AG10803 (cell line): Measurements from ENCODE around the gene SLC18A2.
"Not testable (repeated sequence)": the region's sequence is repeated elsewhere in the genome, so short reads cannot be mapped to it uniquely, and the experiment has no call there.

Experiments
- DNase-seq: peaks from one replicate; pipeline ENCODE4 v3.0.0; 2010; ENCODE audit warnings: low read depth
- H3K4me3 ChIP-seq: 2 replicates; pipeline ENCODE4 v1.5.1; 2011; ENCODE audit warnings: mild to moderate bottlenecking, low read length, control low read depth
- TF ChIP-seq, protein P1 (sequence below): conservative IDR thresholded peaks from 2 replicates; pipeline ENCODE4 v1.5.1; 2011; ENCODE audit warnings: mild to moderate bottlenecking, low read length, control low read depth, inconsistent platforms

The SLC18A2 gene

DNA sequence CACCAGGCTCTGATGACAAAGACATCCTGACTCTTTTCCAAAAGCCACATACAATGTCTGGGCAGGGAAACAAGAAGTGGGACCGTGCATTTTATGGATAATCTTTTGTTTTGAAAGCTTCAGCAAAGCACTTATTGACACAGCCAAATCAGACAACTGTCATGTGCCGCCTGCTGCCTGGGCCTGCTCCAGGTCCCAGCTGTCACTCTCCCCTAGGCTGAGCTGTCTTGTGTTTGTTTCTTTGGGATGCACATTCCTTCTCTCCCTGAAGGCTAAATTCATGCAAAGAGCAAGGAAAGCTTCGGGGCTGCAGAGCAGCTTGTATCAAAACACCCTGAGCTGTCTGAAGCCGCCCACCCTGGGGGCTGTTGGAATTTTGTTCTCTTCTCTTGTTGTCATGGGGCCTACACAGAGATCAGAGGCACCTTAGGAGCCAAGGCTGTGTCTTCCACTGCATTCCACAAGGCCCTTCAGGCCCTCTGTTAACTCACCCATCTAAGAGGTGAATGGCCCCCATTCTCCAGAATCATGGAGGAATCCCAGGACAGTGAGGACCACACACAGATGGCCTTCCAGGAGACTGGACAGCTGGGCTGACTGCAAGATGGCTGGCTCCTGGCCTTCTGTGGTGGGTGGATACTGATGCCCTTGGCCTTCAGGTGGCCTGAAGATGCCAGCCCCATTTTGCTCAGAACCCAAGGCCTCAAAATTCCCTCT is 17.8 kb upstream of the SLC18A2 start:
- no peak for DNase-seq
- no peak overlapping the region for H3K4me3 ChIP-seq
- TF ChIP-seq, protein P1, sequence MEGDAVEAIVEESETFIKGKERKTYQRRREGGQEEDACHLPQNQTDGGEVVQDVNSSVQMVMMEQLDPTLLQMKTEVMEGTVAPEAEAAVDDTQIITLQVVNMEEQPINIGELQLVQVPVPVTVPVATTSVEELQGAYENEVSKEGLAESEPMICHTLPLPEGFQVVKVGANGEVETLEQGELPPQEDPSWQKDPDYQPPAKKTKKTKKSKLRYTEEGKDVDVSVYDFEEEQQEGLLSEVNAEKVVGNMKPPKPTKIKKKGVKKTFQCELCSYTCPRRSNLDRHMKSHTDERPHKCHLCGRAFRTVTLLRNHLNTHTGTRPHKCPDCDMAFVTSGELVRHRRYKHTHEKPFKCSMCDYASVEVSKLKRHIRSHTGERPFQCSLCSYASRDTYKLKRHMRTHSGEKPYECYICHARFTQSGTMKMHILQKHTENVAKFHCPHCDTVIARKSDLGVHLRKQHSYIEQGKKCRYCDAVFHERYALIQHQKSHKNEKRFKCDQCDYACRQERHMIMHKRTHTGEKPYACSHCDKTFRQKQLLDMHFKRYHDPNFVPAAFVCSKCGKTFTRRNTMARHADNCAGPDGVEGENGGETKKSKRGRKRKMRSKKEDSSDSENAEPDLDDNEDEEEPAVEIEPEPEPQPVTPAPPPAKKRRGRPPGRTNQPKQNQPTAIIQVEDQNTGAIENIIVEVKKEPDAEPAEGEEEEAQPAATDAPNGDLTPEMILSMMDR = no peak

DNA sequence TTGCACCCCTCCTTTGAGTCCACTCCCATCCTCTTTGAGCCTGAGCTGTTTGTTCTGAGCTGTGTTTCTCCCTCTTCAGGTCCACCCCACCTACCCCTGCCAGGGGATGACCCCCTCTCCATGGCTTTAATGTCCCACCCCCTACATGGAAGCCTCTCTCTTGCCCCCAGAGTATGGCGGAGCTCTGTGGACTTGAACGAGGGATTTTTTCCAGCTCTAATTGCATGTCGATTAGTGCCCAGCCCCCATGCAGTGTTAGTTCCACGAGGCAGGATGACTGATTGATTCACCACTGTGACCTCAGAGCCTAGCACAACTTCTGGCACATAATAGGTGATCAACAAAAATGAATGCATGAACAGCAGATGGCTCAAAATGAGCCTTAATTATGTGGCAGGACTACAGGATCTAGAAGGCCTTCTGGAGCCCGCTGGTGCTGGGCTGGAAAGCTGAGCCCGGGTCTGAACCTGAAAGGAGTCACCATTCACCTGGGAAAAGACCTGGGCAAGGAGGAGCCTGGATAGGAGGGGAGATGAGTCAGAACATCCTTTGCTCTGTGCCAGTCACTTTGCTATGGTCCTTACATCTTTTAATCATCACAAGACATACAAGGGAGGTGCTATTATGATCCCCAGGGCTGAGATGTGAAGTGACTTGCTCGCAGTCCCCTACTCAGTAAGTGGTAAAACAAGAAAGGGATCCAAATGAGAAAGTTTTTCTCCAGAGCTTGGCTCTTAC is 17.1 kb upstream of the SLC18A2 start:
- no peak overlapping the region for H3K4me3 ChIP-seq
- no peak for DNase-seq
- TF ChIP-seq, protein P1 = no peak

DNA sequence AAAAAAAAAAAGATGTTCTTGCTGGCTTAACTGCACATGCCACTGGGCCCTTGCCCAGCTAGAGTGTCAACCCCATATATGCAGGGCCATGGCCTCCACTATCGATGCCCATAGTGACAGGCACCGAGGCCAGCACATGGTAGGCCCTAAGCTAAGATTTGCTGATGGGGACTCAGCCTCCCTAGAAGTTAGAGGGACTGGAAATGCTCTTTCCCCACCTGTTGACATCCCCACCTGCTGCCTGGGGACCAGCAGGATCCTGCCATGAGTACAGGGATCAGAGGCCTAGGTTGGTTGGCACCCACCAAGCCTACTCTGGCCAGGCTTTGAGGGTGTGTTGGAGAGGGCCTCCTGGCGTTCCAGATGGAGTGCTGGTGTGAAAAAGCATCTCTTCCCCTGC is 16.0 kb upstream of the SLC18A2 start:
- DNase-seq = no peak
- no peak overlapping the region for H3K4me3 ChIP-seq
- TF ChIP-seq, protein P1 = no peak

DNA sequence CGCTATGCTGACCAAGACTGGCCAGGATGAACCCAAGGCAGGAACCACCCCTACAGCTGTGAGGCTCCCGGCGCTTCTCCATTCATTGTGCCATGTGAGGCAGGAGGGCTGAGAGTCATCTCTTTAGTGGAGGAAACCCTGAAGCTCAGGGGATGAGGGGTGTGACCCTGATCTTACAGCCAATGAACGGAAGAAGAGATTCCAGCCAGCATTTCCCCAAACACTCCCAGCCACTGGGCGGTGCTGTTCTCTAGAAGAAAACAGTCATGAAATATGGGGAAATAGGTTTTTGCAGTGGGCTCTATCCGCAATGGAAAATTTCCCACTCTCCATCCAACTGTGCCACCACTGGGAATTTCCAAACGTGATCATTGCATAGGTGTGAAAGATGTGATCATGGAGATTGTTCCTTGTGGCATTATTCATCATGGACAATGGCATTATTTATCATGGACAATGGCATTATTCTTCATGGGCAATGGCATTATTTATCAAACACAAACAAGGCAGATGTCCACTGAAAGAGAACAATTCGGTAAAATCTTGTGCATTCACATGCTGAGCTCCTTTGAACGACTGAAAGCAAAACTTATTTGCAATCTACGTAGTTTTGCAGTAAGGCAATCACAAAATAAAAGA is 14.0 kb upstream of the SLC18A2 start:
- no peak overlapping the region for H3K4me3 ChIP-seq
- TF ChIP-seq, protein P1 = peak; percentile 68
- DNase-seq = peak; percentile 35

DNA sequence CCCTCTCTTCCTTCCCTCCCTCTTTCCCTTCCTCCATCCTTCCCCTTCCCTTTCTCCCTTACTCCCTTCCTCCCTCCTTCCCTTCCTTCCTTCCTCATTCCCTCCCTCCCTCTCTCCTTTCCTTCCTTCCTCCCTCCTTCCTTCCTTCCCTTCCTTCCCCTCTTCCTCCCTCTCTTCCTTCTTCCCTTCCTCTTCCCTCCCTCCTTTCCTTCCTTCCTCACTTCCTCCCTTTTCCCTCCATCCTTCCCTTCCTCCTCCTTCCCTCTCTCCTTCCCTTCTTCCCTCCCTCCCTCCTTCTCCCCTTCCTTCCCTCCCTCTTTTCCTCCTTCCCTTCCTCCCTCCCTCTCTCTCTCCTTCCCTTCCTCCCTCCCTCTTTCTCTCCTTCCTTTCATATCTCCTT is 12.7 kb upstream of the SLC18A2 start:
- TF ChIP-seq, protein P1 = no peak
- DNase-seq = no peak
- no peak overlapping the region for H3K4me3 ChIP-seq

DNA sequence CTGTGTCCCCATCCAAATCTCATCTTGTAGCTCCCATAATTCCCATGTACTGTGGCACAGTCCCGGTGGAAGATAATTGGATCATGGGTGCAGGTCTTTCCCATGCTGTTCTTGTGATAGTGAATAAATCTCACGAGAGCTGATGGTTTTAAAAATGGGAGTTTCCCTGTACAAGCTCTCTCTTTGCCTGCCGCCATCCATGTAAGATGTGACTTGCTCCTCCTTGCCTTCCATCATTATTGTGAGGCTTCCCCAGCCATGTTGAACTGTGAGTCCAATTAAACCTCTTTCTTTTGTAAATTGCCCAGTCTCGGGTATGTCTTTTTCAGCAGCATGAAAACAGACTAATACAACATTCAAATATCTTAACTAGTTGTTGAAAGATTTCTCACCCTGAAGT is 10.8 kb upstream of the SLC18A2 start:
- not testable (repeated sequence) for DNase-seq, H3K4me3 ChIP-seq

DNA sequence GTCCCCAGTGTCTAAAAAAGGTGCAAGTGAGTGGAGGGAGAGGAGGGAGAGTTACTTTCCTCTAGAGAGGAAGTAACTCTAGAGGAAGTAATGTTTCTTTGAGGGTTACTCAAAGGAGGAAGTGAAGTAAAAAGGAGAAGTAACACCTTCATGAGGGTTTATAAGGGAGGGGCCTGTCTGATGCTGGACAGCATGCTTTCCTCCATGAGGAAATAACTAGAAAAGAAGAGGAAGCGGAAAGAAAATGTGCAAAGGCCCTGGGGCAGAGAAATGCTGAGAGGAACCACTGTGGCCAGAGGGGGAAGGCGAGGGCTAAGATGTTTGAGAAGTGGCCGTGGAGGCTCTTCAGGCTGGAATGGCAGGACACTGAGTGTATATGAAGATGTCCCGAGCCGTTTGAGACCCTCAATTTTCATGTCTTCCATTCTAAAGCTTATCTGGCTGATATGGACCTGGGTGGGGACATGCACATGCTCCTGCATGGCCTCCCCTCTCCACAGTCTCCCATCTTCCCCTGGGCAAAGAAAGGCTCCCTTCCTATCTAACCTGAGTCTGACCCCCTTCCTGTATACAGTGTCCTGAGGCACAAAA is 3.4 kb upstream of the SLC18A2 start:
- TF ChIP-seq, protein P1 = no peak
- no peak for DNase-seq
- H3K4me3 ChIP-seq = no peak overlapping the region
